D721Med (cell line): ENCODE results near the gene GLIS1.

ENCODE experiments used
- DNase-seq: peaks from one replicate; pipeline ENCODE4 v3.0.0; 2011; ENCODE audit warnings: low spot score; ENCODE audit not compliant: insufficient read length
- FAIRE-seq: peaks from 2 replicates; lab custom pipeline; 2011; peaks lifted over from hg19 to GRCh38; lab: Jason Lieb, UNC
- CTCF ChIP-seq: IDR thresholded peaks from 2 replicates; pipeline ENCODE4 v1.5.1; 2012; ENCODE audit warnings: mild to moderate bottlenecking, control low read depth; ENCODE audit not compliant: insufficient read depth; ENCODE audit errors: missing control alignments

GLIS1 gene

GRCh38 chr1:53643041-53643880 lies 95.7 kb downstream of the GLIS1 start:
- no peak for DNase-seq
- FAIRE-seq = no peak
- TF ChIP-seq CTCF = no peak

- DNase-seq (no peak), FAIRE-seq (no peak)
- no peak for TF ChIP-seq CTCF
Measured at GRCh38 chr1:53642607-53643006, 96.4 kb downstream of the GLIS1 start.

GRCh38 chr1:53642215-53642555 lies 96.8 kb downstream of the GLIS1 start:
- FAIRE-seq (no peak), DNase-seq (no peak)
- TF ChIP-seq CTCF = no peak

- no peak for TF ChIP-seq CTCF
- no peak for FAIRE-seq
Measured at GRCh38 chr1:53641481-53642214, 97.3 kb downstream of the GLIS1 start.

GRCh38 chr1:53640701-53641075 lies 98.3 kb downstream of the GLIS1 start:
- DNase-seq (no peak), FAIRE-seq (no peak)
- no peak for TF ChIP-seq CTCF

More at GRCh38 chr1:53641481-53642214, 97.3 kb downstream of the GLIS1 start:
- DNase-seq = no peak

GRCh38 chr1:53639996-53640700 lies 98.8 kb downstream of the GLIS1 start:
- no peak for DNase-seq
- FAIRE-seq = no peak
- TF ChIP-seq CTCF = no peak
